Cerebellar nuclear complex (tissue), 1 donor: ENCODE results near the gene PWP1.
A peak's percentile ranks its signal among the peaks of the same experiment; 100 is the strongest.

Experiments
- DNase-seq, 2 experiments: peaks; one replicate each; lab custom pipeline; 2025; lab: John Stamatoyannopoulos, UW

Gene PWP1

GRCh38 chr12:107685360-107686248 is at the start of gene PWP1:
Gene PWP1 (plus strand): TSS chr12:107685799. CDS start chr12:107685900, 101 bp downstream.
- DNase-seq: peak in 1 of 2 experiments; percentile 75

- DNase-seq: no peak
These were observed 44.4 kb upstream of the PWP1 start for GRCh38 chr12:107641154-107641553.

DNA sequence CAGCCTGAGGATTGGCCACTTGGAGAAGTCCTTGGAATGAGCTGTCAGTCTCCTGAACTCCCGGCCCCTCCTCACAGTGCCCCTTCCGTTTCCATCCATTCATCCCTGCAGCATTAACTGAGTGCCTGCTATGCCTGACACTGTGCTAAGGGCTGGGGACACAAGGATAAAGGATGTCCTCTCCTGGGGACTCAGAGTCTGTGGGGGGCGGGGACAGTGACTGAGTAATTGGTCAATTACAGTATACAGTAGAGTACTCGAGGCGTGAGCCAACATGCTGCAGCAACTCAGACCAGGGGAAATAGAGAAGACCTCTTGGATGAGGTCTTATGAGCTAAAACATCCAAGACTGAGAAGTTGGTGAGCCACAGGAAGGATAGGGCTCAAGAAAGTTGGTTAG is 43.4 kb upstream of the PWP1 start:
- no peak for DNase-seq

- no peak for DNase-seq
These were observed 39.8 kb upstream of the PWP1 start for GRCh38 chr12:107645630-107646333.

DNA sequence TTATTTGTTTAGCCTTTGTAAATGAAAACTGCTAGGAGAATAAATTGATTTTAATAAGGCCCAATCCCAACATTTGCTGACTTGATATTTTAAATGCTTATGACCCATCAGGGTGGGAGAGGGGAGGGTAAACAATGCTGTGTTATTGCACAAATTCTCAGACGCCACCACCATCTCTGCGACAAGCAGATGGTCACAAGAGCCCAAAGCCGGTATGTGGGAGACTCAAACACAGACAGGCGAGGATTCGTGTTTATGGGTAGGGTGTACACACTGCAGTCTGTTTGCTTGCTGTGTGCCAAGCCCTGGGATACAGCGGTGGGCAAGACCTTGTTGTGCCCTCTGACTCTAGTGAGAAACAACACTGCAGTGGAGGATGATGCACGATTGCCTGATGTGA is 39.2 kb upstream of the PWP1 start:
- no peak for DNase-seq

GRCh38 chr12:107649661-107650061 is 35.9 kb upstream of the PWP1 start:
- DNase-seq: no peak

GRCh38 chr12:107650977-107651376 is 34.6 kb upstream of the PWP1 start:
- DNase-seq: no peak

DNA sequence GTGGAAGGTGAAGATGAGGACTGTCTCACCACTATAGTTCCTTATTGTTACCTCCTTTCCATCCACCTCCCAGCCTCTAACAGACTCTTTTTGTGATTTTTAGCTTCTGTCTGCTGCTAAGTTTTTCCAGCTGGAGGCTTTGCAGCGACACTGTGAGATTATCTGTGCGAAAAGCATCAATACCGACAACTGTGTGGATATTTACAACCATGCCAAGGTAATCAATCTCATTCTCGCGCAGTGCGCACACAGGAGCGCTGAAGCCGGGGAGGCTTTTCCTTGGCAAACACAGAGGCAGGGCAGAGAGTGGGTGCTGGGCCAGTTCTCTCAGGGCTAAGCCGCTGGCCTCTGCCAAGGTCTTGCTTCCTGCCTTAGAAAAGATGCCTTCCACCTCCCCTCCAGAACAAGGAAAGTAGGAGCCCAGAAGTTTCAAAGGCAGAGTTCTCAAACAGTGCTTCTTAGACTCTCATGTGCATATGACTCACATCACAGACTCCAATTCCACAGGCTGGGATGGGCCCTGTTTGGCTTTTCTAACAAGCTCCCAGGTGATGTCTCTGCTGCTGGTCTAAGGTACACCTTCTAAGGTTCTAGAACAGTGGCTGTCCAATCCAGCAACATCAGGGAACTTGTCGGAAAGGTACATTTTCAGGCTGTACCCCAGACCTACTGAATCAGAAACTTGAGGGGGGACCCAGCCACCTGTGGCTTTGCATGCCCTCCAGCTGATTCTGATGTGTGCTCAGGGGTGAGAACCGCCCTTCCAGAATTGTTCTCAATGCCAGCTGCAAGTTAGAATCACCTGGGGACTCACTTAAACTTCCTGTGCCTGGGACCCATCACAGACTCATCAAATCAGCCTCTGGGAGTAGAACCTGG is 33.8 kb upstream of the PWP1 start:
- DNase-seq: no peak

- DNase-seq: no peak
These were observed 32.1 kb upstream of the PWP1 start for GRCh38 chr12:107653519-107653918.

- DNase-seq: no peak
These were observed 30.7 kb upstream of the PWP1 start for GRCh38 chr12:107654873-107655272.

DNA sequence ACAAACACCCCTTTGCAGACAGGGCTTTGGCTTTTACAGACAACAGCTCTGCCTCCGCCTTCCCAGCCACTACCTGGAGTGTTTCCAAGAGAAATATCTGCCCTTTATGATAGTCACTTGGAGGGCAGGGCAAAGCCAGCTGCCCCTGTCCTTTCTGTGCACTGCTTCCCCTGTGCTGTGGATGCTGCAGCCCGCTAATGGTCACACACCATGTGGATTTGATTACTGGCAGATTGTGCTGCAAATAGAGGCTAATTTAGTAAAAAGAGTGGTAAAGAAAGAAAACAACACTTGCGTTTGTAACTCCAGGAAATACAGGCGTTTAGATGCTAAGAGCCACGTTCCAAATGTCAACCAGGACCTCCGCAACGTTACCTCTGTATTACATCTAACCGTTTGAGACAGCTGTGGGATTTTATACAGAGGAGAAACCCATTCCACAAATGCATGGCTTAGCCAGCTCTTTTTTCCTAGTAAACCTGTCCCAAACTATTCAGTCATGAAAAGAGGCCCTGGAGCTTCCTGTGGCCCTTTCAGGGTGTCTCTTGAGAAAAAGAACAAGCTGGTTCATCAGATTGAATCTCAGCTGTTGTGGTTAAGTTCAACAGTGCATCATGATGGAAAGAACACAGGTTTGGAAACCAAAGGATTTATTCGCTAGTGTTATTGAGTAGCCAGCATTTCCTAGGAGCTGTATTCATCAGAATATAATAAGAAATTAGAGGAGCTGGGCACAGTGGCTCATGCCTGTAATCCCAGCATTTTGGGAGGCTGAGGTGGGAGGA is 30.1 kb upstream of the PWP1 start:
- DNase-seq: no peak

GRCh38 chr12:107656302-107656701 is 29.3 kb upstream of the PWP1 start:
- DNase-seq: no peak

DNA sequence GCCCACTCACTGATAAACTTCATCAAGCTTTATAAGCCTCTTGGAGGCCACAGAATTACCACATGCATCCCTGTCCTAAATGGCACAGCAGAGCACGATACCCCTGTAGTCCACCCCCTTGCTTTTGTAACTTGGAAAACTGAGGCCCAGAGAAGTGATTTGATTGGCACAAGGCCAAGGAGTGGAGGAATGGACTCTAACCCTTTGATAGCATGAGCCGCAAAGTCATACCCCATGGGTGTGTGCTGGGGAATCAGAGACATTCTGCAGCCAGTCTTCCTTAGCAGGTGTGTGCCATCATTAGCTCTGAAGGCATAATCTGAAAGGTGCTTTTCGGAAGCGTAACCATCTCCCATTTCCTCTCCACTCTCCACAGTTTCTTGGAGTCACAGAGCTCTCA is 28.5 kb upstream of the PWP1 start:
- no peak for DNase-seq

- no peak for DNase-seq
These were observed 28.0 kb upstream of the PWP1 start for GRCh38 chr12:107657621-107658020.

- DNase-seq: no peak
These were observed 25.4 kb upstream of the PWP1 start for GRCh38 chr12:107660235-107660634.

DNA sequence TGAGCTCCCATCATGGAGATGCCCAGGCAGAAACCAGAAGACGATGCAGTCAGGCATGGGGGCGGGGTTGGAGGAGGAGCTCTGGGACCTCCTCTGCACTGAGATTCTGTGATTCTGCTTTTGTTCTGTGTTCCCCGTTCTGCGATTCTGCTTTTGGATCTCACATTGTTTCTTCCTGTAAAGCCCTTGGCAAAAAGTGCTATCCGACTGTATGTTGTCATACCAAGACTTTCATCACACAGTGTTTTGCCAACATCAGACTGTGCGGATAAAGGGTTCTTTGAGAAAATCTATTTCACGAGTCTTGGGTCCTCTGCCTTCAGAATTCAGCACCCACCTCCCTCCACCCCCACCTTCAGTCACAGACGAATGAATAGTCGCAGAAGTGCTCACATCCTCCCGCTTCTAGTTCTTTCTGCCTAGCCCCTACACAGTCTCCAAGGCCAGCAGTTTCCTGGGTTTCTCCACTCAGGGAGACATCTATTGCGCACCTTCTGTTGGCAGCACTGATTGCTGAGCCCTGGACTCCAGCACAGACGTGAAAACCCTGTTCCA is 24.7 kb upstream of the PWP1 start:
- no peak for DNase-seq

DNA sequence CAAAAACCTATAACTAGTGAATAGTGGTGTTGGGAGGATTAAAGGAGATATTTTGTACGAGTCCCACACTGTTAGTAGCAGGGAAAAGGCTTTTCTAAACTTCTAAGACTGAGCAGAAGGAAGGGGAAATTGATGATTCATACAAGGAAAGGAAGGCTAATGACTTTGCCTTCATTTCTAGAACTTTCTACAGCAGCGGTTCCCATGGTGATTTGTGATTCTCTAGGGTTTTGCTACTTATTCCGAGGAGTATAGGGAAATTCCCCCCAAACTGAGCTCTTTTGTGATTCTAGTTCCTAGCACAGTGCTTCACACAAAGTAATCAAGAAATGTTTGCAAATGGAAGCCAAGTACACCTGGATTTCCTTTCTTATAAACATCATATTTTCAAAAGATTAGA is 23.8 kb upstream of the PWP1 start:
- no peak for DNase-seq

GRCh38 chr12:107662484-107662883 is 23.1 kb upstream of the PWP1 start:
- no peak for DNase-seq

GRCh38 chr12:107663277-107663676 is 22.3 kb upstream of the PWP1 start:
- no peak for DNase-seq

DNA sequence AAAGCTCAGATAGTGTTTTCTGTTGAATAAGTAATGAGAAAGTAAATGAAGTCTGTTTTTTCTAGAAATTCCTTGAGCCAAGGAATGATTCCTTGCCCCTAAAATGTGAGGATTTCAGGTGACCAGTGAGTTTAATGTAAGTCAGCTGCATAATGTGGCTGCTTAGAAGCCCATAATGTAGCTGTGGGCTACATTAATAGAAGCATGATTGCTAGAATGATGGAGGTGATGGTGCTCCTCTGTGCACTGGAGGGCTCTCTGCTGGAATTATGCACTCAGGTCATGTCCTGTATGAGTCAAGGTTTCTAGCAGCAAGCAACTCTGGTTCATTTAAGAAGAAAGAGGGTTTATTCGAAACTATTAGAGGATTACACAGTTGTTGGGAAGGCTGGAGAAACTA is 19.6 kb upstream of the PWP1 start:
- no peak for DNase-seq

DNA sequence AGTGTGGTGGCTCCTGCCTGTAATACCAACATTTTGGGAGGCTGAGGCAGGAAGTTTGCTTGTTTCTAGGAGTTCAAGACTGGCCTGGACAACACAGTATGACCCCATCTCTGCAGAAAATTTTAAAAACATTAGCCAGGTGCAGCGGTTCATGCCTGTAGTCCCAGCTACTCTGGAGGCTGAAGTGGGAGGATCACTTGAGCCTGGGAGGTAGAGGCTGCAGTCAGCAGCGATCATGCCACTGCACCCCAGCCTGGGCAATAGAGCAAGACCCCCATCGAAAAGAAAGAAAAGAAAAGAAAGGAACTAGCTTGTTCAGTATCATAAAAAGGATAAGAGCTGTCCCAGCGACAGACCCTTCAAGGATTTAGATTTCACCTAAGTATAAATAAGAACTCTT is 18.1 kb upstream of the PWP1 start:
- DNase-seq: no peak
